HepG2 (cell line): Measurements from ENCODE around the gene HDAC3. TPM values are rescaled to one million over a fixed set of nuclear protein-coding genes. Genes with fewer than 3 reads are reported as not detected.

Experiments used
- CREM ChIP-seq, 2 experiments: sonication (generic) in 1 of 2; formaldehyde crosslinking in 1 of 2; IDR thresholded peaks; 2 replicates each; pipeline versions ENCODE4 v1.4.0 to v1.6.1; 2016 to 2020; ENCODE audit warnings: antibody characterized with exemption in 1 of 2, mild to moderate bottlenecking in 1 of 2, missing genetic modification reagents in 1 of 2
- DR1 ChIP-seq: sonication (generic); formaldehyde crosslinking; IDR thresholded peaks from 2 replicates; pipeline ENCODE4 v1.8.0; 2021; ENCODE audit warnings: mild to moderate bottlenecking, missing genetic modification reagents, inconsistent platforms
- ETV5 ChIP-seq: IDR thresholded peaks from 2 replicates; pipeline ENCODE4 v1.6.1; 2018; ENCODE audit warnings: missing biosample characterization, missing genetic modification reagents, inconsistent platforms, borderline replicate concordance
- FOXJ3 ChIP-seq: sonication (generic); formaldehyde crosslinking; IDR thresholded peaks from 2 replicates; pipeline ENCODE4 v1.4.0; 2020; ENCODE audit warnings: missing genetic modification reagents, mild to moderate bottlenecking, borderline replicate concordance
- HOXD1 ChIP-seq: sonication (generic); formaldehyde crosslinking; IDR thresholded peaks from 2 replicates; pipeline ENCODE4 v1.5.0; 2020; ENCODE audit warnings: missing genetic modification reagents
- MED8 ChIP-seq: sonication (generic); formaldehyde crosslinking; IDR thresholded peaks from 2 replicates; pipeline ENCODE4 v1.8.1; 2023; ENCODE audit warnings: mild to moderate bottlenecking, missing genetic modification reagents; ENCODE audit not compliant: insufficient replicate concordance
- MIXL1 ChIP-seq: IDR thresholded peaks from 2 replicates; pipeline ENCODE4 v1.6.1; 2016
- NFYB ChIP-seq: sonication (generic); formaldehyde crosslinking; IDR thresholded peaks from 2 replicates; pipeline ENCODE4 v1.4.0; 2020; ENCODE audit warnings: missing genetic modification reagents
- NR2C2 ChIP-seq: sonication (generic); formaldehyde crosslinking; IDR thresholded peaks from 2 replicates; pipeline ENCODE4 v1.4.0; 2020; ENCODE audit warnings: missing genetic modification reagents, mild to moderate bottlenecking, moderate library complexity, borderline replicate concordance
- NR3C1 ChIP-seq: sonication (generic); formaldehyde crosslinking; IDR thresholded peaks from 2 replicates; pipeline ENCODE4 v1.4.0; 2020; ENCODE audit warnings: missing genetic modification reagents
- RARG ChIP-seq: sonication (generic); formaldehyde crosslinking; IDR thresholded peaks from 2 replicates; pipeline ENCODE4 v1.4.0; 2020; ENCODE audit warnings: low read depth, mild to moderate bottlenecking, missing genetic modification reagents
- RCOR2 ChIP-seq: IDR thresholded peaks from 2 replicates; pipeline ENCODE4 v1.6.1; 2016; ENCODE audit warnings: missing biosample characterization, missing genetic modification reagents
- SATB2 ChIP-seq: sonication (generic); formaldehyde crosslinking; IDR thresholded peaks from 2 replicates; pipeline ENCODE4 v1.5.0; 2020; ENCODE audit warnings: missing genetic modification reagents
- SMARCC2 ChIP-seq: fragments of 450-650 bp; IDR thresholded peaks from 2 replicates; pipeline ENCODE4 v1.6.1; 2017; ENCODE audit warnings: antibody characterized with exemption, mild to moderate bottlenecking
- SMYD3 ChIP-seq: sonication (generic); formaldehyde crosslinking; IDR thresholded peaks from 2 replicates; pipeline ENCODE4 v1.8.1; 2023; ENCODE audit warnings: mild to moderate bottlenecking, missing genetic modification reagents
- SRSF1 ChIP-seq: fragments of 200-400 bp; formaldehyde crosslinking; optimal IDR thresholded peaks from 2 replicates; pipeline ENCODE3; 2017; ENCODE audit warnings: mild to moderate bottlenecking, low read depth, low read length, moderate library complexity
- SRY ChIP-seq: sonication (generic); formaldehyde crosslinking; IDR thresholded peaks from 2 replicates; pipeline ENCODE4 v1.8.0; 2022; ENCODE audit warnings: mild to moderate bottlenecking, missing genetic modification reagents
- TARDBP ChIP-seq: sonication (generic); formaldehyde crosslinking; IDR thresholded peaks from 2 replicates; pipeline ENCODE4 v1.8.0; 2022; ENCODE audit warnings: mild to moderate bottlenecking, missing genetic modification reagents
- TOPORS ChIP-seq: sonication (generic); formaldehyde crosslinking; IDR thresholded peaks from 2 replicates; pipeline ENCODE4 v1.8.0; 2023; ENCODE audit warnings: mild to moderate bottlenecking, missing genetic modification reagents
- polyA plus RNA-seq, 8 experiments: library from polyadenylated mRNA; depleted of rRNA in 3 of 8; stranded (reverse) in 7 of 8; unstranded in 1 of 8; fragments of >200 nt; fragmentation: Illumina TruSeq in 4 of 8; extraction: Trizol in 4 of 8; gene quantifications; 2 replicates each; pipeline versions ENCODE4 v1.2.1 to v1.2.3, GENCODE V29; 2011 to 2016; ENCODE audit warnings: low read depth in 4 of 8, missing spikeins in 1 of 8, mixed read lengths in 1 of 8; ENCODE audit not compliant: insufficient read depth in 1 of 8
- total RNA-seq, 5 experiments: library from RNA; depleted of rRNA; stranded (reverse); fragments of >200 nt; fragmentation: Illumina TruSeq; extraction: Trizol; gene quantifications; 2 replicates each; pipeline ENCODE4 v1.2.3, GENCODE V29; 2016; ENCODE audit warnings: low read depth in 1 of 5
- TF ChIP-seq, protein P1 (sequence below): sonication (generic); formaldehyde crosslinking; IDR thresholded peaks from 2 replicates; pipeline ENCODE4 v1.5.1; 2020; ENCODE audit warnings: mild to moderate bottlenecking, missing genetic modification reagents, moderate library complexity
- TF ChIP-seq, protein P2 (sequence below): sonication (generic); formaldehyde crosslinking; IDR thresholded peaks from 2 replicates; pipeline ENCODE4 v1.5.1; 2020; ENCODE audit warnings: missing genetic modification reagents, mild to moderate bottlenecking, borderline replicate concordance
- TF ChIP-seq, protein P3 (sequence below): sonication (generic); formaldehyde crosslinking; IDR thresholded peaks from 2 replicates; pipeline ENCODE4 v1.4.0; 2020; ENCODE audit warnings: missing genetic modification reagents

Gene HDAC3
- total and polyA plus RNA-seq, 2 of the 13 experiments (the other 11 are each of a cell fraction or from before 2014, with no cell fraction given), result 84.0 to 94.1 TPM

DNA sequence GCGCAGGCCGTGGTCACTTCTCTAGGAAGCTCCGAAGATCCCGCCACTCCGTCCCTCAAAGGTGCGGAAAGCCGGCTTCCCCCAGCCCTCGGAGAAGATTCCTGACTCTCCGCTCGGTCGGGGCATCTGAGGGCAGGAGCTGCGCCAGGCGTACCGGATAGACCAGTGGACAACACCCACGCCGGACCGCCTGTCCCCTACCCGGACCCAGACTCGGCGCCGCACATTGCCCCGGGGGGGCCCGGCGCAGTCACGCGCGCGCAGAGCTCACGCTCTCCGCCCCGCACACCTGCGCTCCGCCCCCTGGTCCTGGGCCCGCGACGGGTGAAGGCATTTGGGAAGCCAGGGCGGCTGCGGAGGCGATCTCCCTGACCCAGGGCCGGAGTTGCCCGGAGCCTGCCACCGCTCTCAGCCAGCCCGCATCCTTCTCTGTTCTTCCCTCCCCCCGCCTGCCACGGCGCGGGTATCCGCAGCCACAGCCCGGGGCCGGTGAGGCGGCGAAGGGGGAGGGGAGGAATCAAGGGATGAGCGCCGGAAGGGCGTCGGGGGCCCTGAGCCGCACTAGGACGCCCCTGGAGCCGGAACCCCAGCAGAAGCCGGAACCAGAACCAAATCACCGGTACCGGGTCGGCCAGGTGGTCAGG lies 596 bp upstream of the HDAC3 start (continued):
- TF ChIP-seq, protein P1, sequence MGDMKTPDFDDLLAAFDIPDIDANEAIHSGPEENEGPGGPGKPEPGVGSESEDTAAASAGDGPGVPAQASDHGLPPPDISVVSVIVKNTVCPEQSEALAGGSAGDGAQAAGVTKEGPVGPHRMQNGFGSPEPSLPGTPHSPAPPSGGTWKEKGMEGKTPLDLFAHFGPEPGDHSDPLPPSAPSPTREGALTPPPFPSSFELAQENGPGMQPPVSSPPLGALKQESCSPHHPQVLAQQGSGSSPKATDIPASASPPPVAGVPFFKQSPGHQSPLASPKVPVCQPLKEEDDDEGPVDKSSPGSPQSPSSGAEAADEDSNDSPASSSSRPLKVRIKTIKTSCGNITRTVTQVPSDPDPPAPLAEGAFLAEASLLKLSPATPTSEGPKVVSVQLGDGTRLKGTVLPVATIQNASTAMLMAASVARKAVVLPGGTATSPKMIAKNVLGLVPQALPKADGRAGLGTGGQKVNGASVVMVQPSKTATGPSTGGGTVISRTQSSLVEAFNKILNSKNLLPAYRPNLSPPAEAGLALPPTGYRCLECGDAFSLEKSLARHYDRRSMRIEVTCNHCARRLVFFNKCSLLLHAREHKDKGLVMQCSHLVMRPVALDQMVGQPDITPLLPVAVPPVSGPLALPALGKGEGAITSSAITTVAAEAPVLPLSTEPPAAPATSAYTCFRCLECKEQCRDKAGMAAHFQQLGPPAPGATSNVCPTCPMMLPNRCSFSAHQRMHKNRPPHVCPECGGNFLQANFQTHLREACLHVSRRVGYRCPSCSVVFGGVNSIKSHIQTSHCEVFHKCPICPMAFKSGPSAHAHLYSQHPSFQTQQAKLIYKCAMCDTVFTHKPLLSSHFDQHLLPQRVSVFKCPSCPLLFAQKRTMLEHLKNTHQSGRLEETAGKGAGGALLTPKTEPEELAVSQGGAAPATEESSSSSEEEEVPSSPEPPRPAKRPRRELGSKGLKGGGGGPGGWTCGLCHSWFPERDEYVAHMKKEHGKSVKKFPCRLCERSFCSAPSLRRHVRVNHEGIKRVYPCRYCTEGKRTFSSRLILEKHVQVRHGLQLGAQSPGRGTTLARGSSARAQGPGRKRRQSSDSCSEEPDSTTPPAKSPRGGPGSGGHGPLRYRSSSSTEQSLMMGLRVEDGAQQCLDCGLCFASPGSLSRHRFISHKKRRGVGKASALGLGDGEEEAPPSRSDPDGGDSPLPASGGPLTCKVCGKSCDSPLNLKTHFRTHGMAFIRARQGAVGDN, result peak; percentile 56
- TF ChIP-seq SRY (CRISPR knock-in tag) (0 out of 2 replicates have a peak, but pooled peaks have one; percentile 45), FOXJ3 (no peak), NR3C1 (CRISPR knock-in tag) (no peak), RARG (CRISPR knock-in tag) (0 out of 2 replicates have a peak, but pooled peaks have one; percentile 25), SMYD3 (CRISPR knock-in tag) (0 out of 2 replicates have a peak, but pooled peaks have one; percentile 56), SRSF1 (peak; percentile 31), HOXD1 (CRISPR knock-in tag) (peak; percentile 43; the same call in 1 of the 2 replicates), DR1 (CRISPR knock-in tag) (0 out of 2 replicates have a peak, but pooled peaks have one; percentile 5), SATB2 (CRISPR knock-in tag) (0 out of 2 replicates have a peak, but pooled peaks have one; percentile 36), TARDBP (peak; percentile 71; the same call in 1 of the 2 replicates), ETV5 (CRISPR knock-in tag) (peak; percentile 45; the same call in 1 of the 2 replicates), MIXL1 (CRISPR knock-in tag) (no peak), RCOR2 (CRISPR knock-in tag) (no peak), CREM (IDR thresholded peaks at IDR 0.05) (no peak), CREM (CRISPR knock-in tag; IDR thresholded peaks at IDR 0.05) (no peak), NFYB (CRISPR knock-in tag) (no peak), MED8 (CRISPR knock-in tag) (peak; percentile 2), SMARCC2 (no peak), TOPORS (CRISPR knock-in tag) (peak; percentile 61; the same call in 1 of the 2 replicates), NR2C2 (no peak)
- TF ChIP-seq, protein P2, sequence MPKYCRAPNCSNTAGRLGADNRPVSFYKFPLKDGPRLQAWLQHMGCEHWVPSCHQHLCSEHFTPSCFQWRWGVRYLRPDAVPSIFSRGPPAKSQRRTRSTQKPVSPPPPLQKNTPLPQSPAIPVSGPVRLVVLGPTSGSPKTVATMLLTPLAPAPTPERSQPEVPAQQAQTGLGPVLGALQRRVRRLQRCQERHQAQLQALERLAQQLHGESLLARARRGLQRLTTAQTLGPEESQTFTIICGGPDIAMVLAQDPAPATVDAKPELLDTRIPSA (CRISPR knock-in tag), result peak; percentile 57; the same call in 1 of the 2 replicates
- TF ChIP-seq, protein P3, sequence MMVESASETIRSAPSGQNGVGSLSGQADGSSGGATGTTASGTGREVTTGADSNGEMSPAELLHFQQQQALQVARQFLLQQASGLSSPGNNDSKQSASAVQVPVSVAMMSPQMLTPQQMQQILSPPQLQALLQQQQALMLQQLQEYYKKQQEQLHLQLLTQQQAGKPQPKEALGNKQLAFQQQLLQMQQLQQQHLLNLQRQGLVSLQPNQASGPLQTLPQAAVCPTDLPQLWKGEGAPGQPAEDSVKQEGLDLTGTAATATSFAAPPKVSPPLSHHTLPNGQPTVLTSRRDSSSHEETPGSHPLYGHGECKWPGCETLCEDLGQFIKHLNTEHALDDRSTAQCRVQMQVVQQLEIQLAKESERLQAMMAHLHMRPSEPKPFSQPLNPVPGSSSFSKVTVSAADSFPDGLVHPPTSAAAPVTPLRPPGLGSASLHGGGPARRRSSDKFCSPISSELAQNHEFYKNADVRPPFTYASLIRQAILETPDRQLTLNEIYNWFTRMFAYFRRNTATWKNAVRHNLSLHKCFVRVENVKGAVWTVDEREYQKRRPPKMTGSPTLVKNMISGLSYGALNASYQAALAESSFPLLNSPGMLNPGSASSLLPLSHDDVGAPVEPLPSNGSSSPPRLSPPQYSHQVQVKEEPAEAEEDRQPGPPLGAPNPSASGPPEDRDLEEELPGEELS (CRISPR knock-in tag), result no peak
